ENCODE measurements around the gene EFCAB8.

- TF ChIP-seq CTCF (IDR thresholded peaks at IDR 0.05) (peak in 1 of 4 experiments; percentile 26), POLR2A (IDR thresholded peaks at IDR 0.05) (no peak), EP300 (IDR thresholded peaks at IDR 0.05) (no peak), POLR2AphosphoS5 (IDR thresholded peaks at IDR 0.05) (no peak)
Observed at GRCh38 chr20:32945710-32946221, 87.0 kb downstream of the EFCAB8 start.
